Measurements from ENCODE around the gene SKIL.

Gene SKIL

GRCh38 chr3:170437696-170438407 is 80.3 kb downstream of the SKIL start:
- DNase-seq (ENCODE audit: insufficient read length, low spot score) (no peak), FAIRE-seq (no peak)
- TF ChIP-seq, protein P1, sequence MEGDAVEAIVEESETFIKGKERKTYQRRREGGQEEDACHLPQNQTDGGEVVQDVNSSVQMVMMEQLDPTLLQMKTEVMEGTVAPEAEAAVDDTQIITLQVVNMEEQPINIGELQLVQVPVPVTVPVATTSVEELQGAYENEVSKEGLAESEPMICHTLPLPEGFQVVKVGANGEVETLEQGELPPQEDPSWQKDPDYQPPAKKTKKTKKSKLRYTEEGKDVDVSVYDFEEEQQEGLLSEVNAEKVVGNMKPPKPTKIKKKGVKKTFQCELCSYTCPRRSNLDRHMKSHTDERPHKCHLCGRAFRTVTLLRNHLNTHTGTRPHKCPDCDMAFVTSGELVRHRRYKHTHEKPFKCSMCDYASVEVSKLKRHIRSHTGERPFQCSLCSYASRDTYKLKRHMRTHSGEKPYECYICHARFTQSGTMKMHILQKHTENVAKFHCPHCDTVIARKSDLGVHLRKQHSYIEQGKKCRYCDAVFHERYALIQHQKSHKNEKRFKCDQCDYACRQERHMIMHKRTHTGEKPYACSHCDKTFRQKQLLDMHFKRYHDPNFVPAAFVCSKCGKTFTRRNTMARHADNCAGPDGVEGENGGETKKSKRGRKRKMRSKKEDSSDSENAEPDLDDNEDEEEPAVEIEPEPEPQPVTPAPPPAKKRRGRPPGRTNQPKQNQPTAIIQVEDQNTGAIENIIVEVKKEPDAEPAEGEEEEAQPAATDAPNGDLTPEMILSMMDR (IDR thresholded peaks at IDR 0.05; ENCODE audit: insufficient read depth, missing control alignments), result no peak

GRCh38 chr3:170438836-170439235 is 81.3 kb downstream of the SKIL start:
- TF ChIP-seq, protein P1 (IDR thresholded peaks at IDR 0.05; ENCODE audit: insufficient read depth, missing control alignments), result no peak
- FAIRE-seq (no peak), DNase-seq (ENCODE audit: insufficient read length, low spot score) (no peak)

DNA sequence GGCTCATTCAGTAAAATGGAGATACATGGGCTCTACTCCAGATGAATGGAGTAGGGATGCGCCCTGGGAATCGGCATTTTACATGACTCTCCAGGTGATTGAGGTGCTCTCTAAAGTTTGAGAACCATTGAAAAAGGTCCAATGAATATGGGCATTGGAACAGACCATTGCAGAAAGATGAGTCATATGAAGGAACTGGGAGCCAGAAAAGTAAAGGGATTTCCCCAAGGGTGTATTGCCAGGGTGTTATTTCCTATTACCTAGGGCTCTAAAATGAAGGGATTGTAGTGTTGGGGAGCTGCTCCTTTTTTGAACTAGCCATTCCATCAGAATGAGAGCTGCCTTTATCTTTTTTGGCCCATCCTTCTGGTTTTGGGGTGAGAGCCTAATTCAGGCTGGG is 82.8 kb downstream of the SKIL start:
- DNase-seq (ENCODE audit: insufficient read length, low spot score) (no peak), FAIRE-seq (no peak)
- TF ChIP-seq, protein P1 (IDR thresholded peaks at IDR 0.05; ENCODE audit: insufficient read depth, missing control alignments), result no peak

DNA sequence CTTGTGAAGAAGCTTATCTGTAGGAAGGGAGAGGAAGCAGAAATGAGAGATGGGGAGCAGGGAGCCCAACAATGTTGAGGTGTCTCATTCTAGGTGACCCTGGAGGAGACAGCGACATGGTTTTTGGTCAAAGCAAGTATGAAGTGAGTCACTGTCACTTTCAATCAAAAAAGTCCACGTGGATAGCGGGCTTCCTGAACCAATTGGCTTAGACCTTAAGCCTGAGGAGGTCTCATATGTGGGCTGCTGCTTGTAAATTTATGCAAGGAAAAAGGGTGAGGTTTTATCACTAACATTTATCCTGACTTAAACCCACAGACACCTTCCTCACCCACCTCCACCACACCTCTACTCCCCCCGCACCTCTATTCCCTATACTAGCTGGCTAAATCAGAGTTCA is 83.9 kb downstream of the SKIL start:
- FAIRE-seq (no peak), DNase-seq (ENCODE audit: insufficient read length, low spot score) (no peak)
- TF ChIP-seq, protein P1 (IDR thresholded peaks at IDR 0.05; ENCODE audit: insufficient read depth, missing control alignments), result no peak

DNA sequence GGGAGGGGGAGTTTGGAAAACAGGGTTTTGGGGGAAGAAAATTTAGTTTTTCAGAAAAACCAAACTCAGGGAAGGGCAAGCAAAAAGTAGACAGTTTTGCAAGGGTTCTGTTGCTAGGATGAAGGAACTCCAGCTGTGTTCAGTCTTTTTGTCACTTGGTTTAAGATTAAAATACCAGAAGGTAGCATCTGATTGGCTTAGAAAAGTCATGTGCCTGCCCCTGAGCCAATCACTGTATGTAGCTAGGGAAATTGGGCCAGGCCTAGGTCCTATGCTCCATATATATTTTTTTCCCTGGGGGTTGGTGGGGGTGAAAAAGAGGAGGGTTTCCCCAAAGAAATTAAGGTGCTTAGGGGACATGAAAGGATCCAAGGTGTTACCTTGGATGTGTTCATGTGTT is 85.4 kb downstream of the SKIL start:
- FAIRE-seq, result no peak

GRCh38 chr3:170443457-170443856 is 85.9 kb downstream of the SKIL start:
- TF ChIP-seq, protein P1 (IDR thresholded peaks at IDR 0.05; ENCODE audit: insufficient read depth, missing control alignments), result no peak
- FAIRE-seq (no peak), DNase-seq (ENCODE audit: insufficient read length, low spot score) (no peak)

More for the DNA sequence above, 85.4 kb downstream of the SKIL start:
- TF ChIP-seq, protein P1 (IDR thresholded peaks at IDR 0.05; ENCODE audit: insufficient read depth, missing control alignments), result no peak
- DNase-seq (ENCODE audit: insufficient read length, low spot score), result no peak
